ENCODE measurements around the gene COLEC11.

The COLEC11 gene

DNA sequence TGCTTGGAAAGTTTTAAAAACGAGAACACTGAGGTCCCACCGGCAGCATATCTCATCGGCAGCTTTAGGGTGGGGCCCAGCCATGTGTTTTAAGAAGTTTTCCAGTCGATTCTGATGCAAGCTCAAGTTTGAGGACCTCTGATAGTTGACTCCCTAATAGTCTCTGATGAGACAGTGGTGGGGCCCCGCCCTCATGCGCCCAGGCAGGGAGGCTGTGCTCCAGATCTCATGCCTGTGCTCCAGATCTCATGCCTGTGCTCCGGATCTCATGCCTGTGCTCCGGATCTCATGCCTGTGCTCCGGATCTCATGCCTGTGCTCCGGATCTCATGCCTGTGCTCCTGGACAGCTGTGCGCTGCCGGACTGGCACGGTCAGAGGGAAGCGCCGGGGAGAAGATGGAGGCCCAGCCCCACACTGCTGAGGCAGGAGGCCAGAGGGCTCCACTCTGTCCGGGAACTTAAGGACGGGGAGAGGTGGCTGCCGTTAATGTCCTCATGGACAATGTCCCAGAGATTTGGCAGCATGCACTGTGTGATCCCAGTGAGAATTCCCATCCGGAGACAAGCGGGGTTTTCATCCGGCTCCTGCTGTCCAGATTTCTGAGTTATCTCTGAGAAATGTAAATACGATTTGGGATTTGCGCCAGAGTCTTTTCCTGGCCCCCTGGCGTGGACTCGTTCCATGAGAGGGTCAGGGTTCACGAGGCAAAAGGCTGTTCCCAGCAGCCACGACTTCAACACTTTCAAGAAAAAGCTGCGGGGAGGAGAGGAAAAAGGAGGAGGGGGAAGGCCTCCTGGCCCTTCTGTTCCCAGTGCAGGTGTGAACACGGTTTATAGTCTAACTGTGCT is 9.4 kb upstream of the COLEC11 start:
- no peak for DNase-seq (ENCODE audit: low read depth in 2 of 2)

DNA sequence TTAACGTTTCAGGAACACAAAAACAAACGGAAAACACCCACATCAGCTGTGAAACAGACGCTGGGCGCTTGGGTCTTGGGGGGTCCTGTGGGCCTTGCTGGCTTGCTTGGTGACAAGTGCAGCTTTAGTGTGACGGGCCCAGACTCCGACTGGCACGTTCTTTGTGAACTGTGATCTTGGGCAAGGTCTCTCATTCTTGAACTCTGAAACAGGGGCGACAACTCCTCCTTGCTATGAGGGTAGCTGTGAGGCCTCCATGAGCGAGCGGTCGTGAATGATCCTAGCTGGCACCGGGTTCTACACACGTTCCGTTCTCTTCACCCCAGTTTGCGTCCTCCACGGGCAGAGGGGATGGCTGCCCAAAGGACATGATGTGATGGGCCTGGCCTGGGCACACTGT is 8.7 kb upstream of the COLEC11 start:
- no peak for DNase-seq (ENCODE audit: low read depth in 2 of 2)

DNA sequence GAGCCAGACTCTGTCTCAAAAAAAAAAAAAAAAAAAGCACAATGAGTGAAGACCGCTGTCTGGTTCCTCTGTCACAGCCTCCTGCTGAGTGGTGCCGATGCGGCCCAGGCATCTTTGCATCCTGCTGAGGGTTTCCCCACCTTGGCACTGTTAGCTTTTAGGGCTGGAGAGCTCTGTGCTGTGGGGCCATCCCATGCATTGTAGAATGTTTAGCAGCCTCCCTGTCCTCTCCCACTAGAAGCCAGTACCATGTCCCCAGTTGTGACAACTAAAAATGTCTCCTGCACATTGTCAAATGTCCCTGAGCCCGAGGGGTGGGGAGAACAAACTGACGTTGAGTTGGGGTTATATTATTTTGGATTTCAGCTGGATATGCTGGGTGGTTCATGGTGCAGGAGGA is 7.9 kb upstream of the COLEC11 start:
- DNase-seq (ENCODE audit: low read depth in 2 of 2): no peak

DNA sequence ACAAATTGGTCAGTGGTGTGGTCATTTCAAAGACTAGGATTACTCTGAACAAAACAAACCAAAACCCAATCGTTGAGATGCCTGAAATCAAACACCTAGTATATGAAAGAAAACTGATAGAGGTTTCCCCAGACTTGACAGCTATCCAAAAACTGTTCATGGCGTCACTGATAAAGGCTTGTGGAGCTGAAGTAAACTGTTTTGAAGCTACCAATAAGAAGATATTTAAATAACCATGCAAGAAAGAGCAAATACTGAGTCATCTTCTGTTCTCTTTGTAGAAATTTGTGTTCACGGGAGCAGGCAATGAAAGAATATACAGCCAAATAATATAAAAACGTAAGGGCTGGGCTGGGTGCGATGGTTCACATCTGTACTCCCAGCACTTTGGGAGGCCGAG is 7.5 kb upstream of the COLEC11 start:
- no peak for DNase-seq (ENCODE audit: low read depth in 2 of 2)

DNA sequence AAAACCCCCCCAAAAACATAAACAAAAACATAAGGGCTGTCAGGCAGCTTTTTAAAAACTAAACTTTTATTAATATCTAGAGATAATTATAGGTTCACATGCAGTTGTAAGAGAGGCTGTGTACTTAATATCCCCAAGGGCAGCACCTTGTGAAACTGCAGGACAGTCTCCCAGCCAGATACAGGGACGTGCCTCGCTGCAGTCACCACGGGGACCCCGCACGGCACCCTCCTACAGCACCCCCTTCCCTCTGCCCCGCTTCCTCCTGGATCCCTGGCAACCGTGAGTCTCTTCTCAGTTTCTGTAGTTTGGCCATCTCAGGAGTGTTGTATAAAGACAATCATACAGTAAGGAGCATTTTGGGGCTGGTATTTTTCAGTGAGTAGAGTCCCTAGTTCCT is 6.8 kb upstream of the COLEC11 start:
- no peak for DNase-seq (ENCODE audit: low read depth in 2 of 2)

DNA sequence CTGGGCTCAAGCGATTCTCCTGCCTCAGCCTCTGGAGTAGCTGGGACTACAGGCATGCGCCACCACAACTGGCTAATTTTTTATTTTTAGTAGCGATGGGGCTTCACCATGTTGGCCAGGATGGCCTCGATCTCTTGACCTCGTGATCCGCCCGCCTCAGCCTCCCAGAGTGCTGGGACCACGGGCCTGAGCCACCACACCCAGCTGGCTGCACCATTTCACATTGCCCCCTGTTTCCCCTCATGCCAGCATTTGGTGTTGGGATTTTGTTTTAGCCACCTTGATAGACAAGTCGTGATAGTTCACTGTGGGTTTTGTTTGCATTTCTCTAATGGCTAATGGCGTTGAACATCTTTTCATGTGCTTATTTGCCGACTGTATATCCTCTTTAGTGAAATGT is 5.8 kb upstream of the COLEC11 start:
- no peak for DNase-seq (ENCODE audit: low read depth in 2 of 2)

DNA sequence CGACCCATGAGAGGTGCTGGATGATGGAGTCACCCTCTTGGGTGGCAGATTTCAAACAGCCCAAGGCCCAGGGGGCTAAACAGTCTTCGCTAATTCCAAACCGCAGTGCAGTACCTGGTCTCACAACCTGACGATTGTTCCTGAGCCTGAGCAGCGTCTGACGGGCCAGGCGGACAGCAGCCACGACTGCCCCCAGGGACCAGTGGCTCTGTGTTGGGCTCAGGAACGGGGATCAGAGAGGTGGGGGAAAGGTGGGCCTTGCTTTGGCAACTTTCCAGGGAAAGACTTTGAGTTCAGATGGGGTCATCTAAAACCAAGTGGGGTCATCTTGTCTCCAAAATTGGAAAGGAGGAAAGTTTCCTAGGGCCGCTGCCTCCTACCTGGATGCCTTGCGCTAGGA is 492 bp downstream of the COLEC11 start:
- no peak for DNase-seq (ENCODE audit: low read depth in 2 of 2)

DNA sequence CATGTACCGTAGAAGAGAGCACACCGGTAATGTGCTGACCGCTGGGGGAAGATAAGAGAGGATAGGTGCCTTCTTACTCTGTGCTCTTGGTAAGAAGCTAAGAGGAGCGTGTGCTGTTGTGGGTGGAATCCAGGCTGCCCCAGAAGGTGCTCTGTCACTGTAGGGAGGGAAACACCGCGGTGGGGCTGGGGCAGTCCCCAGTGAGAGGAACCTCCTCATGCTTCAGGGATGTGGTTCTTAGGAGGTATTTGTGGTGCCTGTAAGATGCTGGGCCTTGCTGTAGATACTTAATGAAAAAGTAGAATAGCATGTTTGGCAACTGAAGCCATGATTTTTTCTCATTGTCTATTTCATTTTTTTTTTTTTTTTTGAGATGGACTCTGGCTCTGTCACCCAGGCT is 1.1 kb downstream of the COLEC11 start:
- DNase-seq (ENCODE audit: low read depth in 2 of 2): peak; percentile 23 to 48

DNA sequence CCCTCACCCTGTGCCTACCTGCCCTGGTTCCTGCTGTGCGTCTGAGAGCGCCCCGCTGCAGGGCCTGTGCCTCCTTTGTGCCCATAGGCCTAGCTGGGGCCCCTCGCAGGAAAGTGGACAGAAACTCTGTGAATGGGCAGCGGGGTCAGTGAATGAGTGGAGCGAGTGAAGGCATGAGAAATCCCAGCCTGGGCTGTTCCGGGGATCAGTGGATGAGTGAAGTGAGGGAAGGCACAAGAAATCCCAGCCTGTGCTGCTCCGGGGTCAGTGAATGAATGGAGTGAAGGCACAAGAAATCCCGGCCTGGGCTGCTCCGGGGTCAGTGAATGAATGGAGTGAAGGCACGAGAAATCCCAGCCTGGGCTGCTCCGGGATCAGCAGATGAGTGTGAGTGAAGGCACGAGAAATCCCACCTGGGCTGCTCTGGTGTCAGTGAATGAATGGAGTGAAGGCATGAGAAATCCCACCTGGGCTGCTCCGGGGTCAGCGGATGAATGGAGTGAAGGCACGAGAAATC is 2.0 kb downstream of the COLEC11 start:
- DNase-seq (ENCODE audit: low read depth in 2 of 2): no peak

DNA sequence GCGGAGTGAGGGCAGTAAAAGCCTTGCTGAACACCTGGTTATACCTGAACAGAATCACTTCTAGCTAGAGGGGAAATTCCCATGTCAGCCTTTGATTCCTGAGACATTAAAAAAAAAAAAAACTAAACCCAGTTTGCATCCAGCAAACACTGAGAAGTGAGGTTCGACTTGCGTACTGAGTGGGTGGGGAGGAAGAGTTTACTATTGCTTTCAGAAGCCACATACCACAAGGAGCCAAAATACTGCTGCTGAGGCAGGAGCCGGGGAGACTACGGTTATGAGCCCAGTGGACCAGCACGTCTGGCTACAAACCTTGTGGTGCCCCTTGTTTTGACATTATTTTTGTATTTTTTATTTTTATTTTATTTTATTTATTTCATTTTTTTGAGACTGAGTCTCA is 2.7 kb downstream of the COLEC11 start:
- no peak for DNase-seq (ENCODE audit: low read depth in 2 of 2)

DNA sequence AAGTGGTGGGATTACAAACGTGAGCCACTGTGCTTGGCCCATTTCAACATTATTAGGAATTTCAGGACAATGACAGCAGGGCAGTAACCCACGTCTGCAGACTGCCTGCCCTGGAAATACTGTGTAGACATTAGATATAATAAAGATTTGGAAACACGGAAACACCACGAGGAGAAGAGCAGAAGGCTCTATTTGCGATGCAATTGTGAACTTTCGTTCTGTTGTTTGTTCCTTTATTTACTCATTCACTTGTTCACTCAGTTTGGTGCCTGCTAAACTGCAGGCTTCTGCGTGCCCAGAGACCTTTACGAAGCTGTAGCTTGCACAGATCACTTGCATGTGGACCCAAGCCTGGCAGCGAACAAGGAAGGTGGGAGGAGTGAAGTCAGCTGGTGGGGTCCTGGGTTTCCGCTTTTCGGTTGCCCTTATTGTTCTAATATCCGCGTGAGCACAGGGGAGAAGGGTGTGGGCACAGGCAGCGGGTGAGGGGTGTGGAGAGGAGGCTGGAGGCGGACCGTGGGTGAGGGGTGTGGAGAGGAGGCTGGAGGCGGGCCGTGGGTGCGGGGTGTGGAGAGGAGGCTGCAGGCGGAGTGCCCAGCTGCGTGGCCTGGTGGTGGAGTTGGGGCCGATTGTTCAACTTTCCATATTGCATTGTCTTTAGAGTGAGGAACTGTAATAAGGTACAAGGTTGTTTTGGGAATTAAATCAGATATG is 3.4 kb downstream of the COLEC11 start:
- DNase-seq (ENCODE audit: low read depth in 2 of 2): no peak

DNA sequence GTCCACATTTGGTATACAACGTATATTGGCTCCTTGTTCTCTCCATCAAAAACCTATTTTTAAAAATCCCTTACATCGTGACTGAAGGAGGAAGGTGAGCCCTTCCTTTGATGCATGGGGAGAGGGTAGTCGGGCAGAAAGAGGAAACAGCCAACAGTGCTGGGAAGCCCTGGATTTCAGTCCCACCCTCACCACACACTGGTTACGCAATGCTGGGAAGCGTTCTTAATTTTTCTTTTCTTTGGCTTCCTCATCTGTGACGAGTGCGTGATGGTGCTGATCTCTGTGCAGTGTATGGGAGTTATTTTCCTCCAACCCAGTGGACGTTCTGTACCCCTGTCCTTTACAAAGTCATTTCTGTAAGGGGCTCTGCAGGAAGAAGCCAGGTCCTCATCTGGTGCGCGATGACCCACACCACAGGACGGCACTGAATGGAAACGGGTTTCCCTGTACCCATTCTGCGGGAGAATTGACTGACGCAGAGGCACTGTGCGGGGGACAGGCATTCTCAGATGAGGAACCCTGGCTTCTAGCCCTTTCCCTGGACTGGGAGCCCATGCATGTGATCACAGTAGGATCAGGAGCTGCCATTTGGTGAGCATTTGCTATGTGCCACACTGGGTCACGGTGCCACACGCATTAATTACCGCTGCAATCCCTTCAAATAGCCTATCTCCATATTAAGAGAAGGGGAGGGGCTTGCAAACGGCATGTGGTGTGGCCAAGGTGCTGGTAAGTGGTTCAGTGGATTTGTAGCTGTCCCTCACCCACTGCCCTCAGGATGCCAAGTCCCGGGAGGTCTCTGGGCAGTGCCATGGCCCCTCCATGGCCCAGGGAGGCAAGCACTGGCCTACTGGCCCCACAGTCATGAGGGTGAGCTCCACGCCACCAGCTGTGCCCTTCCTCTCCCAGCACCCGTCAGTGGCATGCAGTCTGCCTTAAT is 4.3 kb downstream of the COLEC11 start:
- no peak for DNase-seq (ENCODE audit: low read depth in 2 of 2)

DNA sequence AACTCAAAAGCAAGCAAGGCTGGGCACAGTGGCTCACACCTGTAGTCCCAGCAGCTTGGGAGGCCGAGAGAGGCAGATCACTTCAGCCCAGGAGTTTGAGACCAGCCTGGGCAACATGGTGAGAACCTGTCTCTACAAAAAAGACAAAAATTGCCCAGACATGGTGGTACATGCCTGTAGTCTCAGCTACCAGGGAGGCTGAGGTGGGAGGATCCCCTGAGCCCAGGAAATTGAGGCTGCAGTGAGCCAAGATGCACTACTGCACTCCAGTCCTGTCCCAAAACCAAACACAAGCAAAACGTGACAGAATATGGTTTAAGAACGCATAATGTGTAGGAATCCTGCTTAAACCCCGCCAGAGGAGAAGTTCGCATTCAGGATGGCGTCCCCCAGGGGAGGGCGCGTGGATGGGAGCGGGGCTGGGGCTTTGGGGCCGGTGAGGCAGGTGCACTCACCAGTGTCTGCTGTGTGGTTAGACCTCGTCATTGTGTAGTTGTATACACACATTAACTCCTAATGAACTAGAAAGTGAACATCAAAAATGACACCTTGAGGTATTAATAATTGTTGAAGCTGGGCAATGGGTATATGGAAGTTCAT is 5.4 kb downstream of the COLEC11 start:
- DNase-seq (ENCODE audit: low read depth in 2 of 2): no peak

DNA sequence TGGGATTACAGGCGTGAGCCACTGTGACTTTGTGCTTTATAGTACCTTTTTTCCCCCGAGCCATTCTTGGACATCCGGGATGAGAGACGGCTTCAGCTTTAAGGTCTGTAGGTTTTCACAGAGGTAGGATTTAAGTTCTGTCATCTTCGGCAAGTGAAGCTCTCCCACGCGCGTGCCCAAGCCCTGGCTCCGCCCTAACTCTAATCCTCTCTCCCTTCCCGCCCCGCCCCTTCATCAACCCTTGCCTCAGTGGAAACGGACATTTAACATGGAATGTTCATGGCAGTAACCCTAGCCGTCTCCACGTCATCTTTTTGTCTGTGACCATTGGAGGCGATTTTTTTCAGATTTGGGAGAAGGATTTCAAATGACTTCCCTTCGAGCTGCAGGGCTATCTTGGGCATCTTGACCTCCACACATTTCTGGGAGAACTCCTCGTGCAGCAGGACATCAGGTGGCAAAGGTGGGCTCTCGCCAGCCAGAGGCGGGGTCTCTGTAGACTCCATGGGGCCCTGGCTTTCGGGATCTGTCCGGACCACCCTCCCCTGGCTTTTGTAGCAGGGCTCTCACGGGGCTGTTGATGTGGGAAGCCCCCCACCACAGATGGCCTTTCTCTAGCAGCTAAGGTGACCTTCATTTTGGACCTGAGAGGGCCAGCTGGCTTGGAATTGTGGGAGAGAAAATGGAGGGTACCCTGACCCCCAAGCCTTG is 6.8 kb downstream of the COLEC11 start:
- DNase-seq (ENCODE audit: low read depth in 2 of 2): no peak

DNA sequence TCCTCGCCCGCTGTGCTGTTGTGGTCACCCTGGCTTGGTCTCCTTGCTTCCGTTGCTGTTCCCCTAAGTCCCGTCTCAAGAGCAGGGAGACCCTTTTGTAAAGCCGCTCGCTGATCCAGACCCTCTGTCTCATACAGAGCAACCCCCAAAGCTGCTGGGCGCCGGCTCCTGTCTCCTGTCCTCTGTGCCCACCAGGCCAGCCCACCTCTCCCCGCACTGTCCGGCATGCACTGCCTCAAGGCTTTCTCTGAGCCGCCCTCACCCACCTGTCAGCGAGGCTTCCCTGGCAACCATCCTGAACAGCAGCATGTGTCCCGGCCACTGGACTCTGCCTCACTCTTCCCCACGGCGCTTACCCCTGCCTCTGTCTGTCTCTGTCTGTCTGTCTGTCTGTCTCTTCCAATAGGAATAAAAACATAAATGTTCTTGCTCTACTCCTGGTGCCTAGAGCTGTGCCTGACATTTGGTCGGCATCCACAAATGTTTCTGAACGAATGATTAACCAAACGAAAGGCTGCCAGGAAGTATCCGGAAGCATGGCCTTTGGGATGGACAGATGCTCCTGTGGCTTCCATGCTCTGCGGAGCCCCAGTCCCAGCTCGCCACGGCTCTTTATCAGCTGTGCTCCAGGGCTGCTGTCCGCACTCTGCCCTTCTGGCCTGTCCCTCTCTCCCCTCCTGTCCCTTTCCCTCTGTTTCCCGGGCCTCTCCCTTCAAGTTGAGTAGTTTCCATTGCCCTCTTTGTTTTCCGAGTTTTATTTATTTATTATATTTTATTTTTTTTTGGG is 7.8 kb downstream of the COLEC11 start:
- DNase-seq (ENCODE audit: low read depth in 2 of 2): no peak

DNA sequence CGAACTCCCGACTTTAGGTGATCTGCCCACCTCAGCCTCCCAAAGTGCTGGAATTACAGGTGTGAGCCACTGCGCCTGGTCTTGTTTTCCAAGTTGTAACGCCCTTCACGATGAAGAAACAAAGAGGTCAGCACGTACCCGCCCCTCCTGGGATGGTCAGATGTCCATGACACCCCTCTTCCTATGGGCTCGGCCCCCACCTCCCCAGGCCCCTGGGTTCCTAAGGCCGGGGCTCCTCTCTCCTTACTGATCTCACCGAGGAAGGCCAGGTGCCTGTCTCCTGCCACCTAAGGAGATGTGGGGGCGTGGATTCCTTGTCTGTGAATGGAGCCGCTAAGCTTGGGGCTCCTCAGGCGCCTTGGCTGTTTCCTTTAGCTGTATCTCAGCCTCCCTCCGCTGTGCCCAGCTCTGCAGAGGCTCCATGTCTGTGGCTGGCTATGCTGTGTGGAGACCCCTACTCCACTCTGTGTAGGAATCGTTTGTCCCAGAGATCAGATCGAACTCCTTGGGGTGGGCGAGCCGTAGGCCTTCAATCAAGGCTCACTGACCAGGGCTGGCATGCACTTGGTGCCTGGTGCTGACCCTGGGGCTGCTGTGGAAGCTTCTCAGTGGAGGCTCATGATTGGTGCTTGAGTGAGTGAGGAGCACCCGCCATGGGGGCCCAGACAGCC is 8.8 kb downstream of the COLEC11 start:
- no peak for DNase-seq (ENCODE audit: low read depth in 2 of 2)

DNA sequence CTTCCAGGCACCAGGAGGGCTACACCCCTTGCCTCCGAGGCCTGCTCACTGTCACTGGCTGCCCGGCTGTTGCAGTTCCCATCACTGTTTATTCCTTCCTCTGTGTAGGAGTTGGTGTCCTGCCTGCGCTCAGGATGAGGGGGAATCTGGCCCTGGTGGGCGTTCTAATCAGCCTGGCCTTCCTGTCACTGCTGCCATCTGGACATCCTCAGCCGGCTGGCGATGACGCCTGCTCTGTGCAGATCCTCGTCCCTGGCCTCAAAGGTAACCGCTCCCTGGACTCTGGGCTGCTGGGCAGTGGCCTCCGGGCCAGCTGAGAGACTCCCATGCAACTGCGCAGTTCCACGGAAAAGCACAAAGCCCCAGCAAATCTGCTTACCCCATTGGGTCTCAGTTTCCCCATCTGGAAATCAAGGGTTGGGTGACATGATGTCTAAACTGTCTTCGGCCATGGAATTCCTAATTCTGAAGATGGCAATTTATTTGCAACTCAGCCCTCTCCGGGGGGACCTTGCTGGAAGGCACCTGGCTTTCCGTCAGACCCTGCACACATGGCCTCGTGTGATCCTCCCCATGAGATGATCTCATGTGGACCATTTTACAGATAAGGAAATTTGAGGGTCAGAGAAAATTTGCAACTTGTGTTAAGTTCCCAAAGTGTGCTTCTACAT is 9.4 kb downstream of the COLEC11 start:
- DNase-seq (ENCODE audit: low read depth in 2 of 2): no peak

DNA sequence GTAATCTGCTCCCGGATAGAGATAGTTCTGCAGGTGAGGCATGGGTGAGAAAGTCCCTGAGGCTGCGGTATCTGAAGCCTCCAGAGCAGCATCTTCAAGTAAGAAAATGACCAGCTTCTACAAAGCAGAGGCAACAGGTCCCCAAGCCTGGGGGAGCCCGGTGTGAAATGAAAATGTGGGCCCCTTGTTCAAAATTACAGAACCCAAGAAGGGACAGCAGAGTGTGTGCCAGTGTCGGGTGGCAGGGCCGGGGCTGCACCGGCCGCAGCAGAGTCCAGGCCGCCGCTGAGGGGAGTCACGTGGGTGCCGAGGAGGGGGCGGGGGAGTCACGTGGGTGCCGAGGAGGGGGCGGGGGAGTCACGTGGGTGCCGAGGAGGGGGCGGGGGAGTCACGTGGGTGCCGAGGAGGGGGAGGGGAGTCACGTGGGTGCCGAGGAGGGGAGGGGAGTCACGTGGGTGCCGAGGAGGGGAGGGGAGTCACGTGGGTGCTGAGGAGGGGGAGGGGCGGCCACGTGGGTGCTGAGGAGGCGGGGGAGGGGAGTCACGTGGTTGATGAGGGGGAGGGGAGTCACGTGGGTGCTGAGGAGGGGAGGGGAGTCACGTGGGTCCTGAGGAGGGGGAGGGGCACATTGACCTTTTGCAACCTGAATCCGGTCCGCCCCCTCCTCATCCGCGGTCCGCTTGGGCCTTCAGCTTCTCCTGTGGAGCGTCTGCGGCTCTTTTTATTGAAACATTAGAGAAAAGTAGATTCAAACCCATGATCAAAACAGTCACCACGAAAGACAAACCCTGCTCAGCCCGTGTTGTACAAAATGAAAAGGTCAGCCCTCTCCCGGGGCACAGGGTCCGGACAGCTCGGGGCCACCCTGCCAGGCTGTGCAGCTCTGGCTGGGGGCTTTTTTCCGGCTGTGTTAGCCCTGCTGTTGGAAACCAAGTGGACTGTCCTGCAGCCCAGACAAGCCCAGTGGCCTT is 10.4 kb downstream of the COLEC11 start:
- no peak for DNase-seq (ENCODE audit: low read depth in 2 of 2)

Data from stimulated activated CD8-positive, alpha-beta memory T cell treated with anti-CD3 and anti-CD28 coated beads, Interleukin-15, amount 100 ng/mL, for 48 hours (primary cell).